NCI-H2196 treated with DMSO at 0.1 percent for 48 hours (cell line): Measurements from ENCODE around the gene RBM24.

ENCODE experiments used
- DNase-seq: peaks from one replicate; lab custom pipeline; 2025; ENCODE audit not compliant: unreplicated experiment; lab: John Stamatoyannopoulos, UW

The RBM24 gene

GRCh38 chr6:17281100-17281496 lies at the start of gene RBM24:
Gene RBM24, plus strand, starts transcription at chr6:17281361. Its CDS starts 221 bp downstream, at chr6:17281582.
- no peak for DNase-seq

- no peak for DNase-seq
Observed at GRCh38 chr6:17233531-17233930, 47.6 kb upstream of the RBM24 start.

GRCh38 chr6:17237246-17237645 lies 43.9 kb upstream of the RBM24 start:
- DNase-seq, result no peak

GRCh38 chr6:17239260-17239659 lies 41.9 kb upstream of the RBM24 start:
- no peak for DNase-seq

- DNase-seq, result no peak
Observed at GRCh38 chr6:17240803-17241500, 40.2 kb upstream of the RBM24 start.

- no peak for DNase-seq
Observed at GRCh38 chr6:17242087-17242486, 39.1 kb upstream of the RBM24 start.

- no peak for DNase-seq
Observed at GRCh38 chr6:17250237-17250636, 30.9 kb upstream of the RBM24 start.

- no peak for DNase-seq
Observed at GRCh38 chr6:17251953-17252352, 29.2 kb upstream of the RBM24 start.

- no peak for DNase-seq
Observed at GRCh38 chr6:17258749-17259148, 22.4 kb upstream of the RBM24 start.

GRCh38 chr6:17265570-17265969 lies 15.6 kb upstream of the RBM24 start:
- no peak for DNase-seq

- no peak for DNase-seq
Observed at GRCh38 chr6:17267566-17267965, 13.6 kb upstream of the RBM24 start.

- DNase-seq, result no peak
Observed at GRCh38 chr6:17268114-17268513, 13.0 kb upstream of the RBM24 start.

GRCh38 chr6:17269840-17270239 lies 11.3 kb upstream of the RBM24 start:
- DNase-seq, result no peak

GRCh38 chr6:17271628-17272027 lies 9.5 kb upstream of the RBM24 start:
- DNase-seq, result no peak

- DNase-seq, result no peak
Observed at GRCh38 chr6:17276766-17277165, 4.4 kb upstream of the RBM24 start.

GRCh38 chr6:17277256-17277655 lies 3.9 kb upstream of the RBM24 start:
- no peak for DNase-seq

GRCh38 chr6:17278289-17279063 lies 2.7 kb upstream of the RBM24 start:
- DNase-seq, result no peak

- no peak for DNase-seq
Observed at GRCh38 chr6:17280138-17280537, 1.0 kb upstream of the RBM24 start.

GRCh38 chr6:17280552-17281090 lies 540 bp upstream of the RBM24 start:
- DNase-seq, result no peak

- no peak for DNase-seq
Observed at GRCh38 chr6:17281497-17282481, 628 bp downstream of the RBM24 start.

GRCh38 chr6:17283074-17283473 lies 1.9 kb downstream of the RBM24 start:
- no peak for DNase-seq
